K562 (cell line): ENCODE measurements around the gene COL4A2. TPM values are rescaled to one million over a fixed set of nuclear protein-coding genes. Genes with fewer than 3 reads are reported as not detected.

Experiments used
- ATAC-seq: fragments of 200-7000 bp; cut with Tn5 transposase; 3 replicates; pipeline ENCODE4 v1.9.1; 2020; ENCODE audit warnings: moderate library complexity
- BruUV-seq: library from RNA; stranded (reverse); fragments of 400-500 nt; replicated peaks from 2 replicates; lab custom pipeline; 2021; lab: Mats Ljungman, UMichigan
- CTCF ChIA-PET: fragments of 300-600 bp; formaldehyde crosslinking; extraction: SDS; loops from one replicate; lab custom pipeline; 2021; ENCODE audit warnings: low intra/inter-chr PET ratio; lab: Yijun Ruan, JAX
- POLR2A ChIA-PET: fragments of 300-600, 350-650 bp; sonication (Branson Sonifier 250); formaldehyde crosslinking; extraction: SDS; loops from one replicate; lab custom pipeline; 2021; ENCODE audit warnings: antibody characterized with exemption, inconsistent platforms; lab: Yijun Ruan, JAX
- DNase-seq, 4 experiments: peaks; one replicate each; pipeline versions ENCODE4 v3.0.0 to v3.0.0-alpha.2; 2011 to 2018; ENCODE audit warnings: low spot score in 3 of 4, mixed read lengths in 3 of 4; ENCODE audit errors: extremely low read depth in 1 of 4
- FAIRE-seq: peaks from 2 replicates; lab custom pipeline; 2011; peaks lifted over from hg19 to GRCh38; lab: Jason Lieb, UNC
- H2AFZ ChIP-seq: 2 replicates; pipeline ENCODE4 v1.6.0; 2011; ENCODE audit warnings: low read depth, low read length, control low read depth, inconsistent platforms
- H3K27ac ChIP-seq: fragments of 200-600 bp; 3 replicates; pipeline ENCODE4 v1.8.0; 2011; ENCODE audit warnings: low read depth, mild to moderate bottlenecking, control low read depth, inconsistent platforms, low read length, moderate library complexity, mixed read lengths; ENCODE audit errors: extremely low read depth
- H3K27me3 ChIP-seq, 2 experiments: fragments of 300-600 bp in 1 of 2; 2 replicates in 1 of 2; 3 replicates in 1 of 2; pipeline versions ENCODE4 v1.6.0 to v1.8.0; 2011; ENCODE audit warnings: inconsistent platforms in 2 of 2, low read length in 2 of 2, mild to moderate bottlenecking in 1 of 2, mixed read lengths in 1 of 2, moderate library complexity in 1 of 2; ENCODE audit not compliant: control insufficient read depth in 2 of 2, insufficient read depth in 2 of 2
- H3K36me3 ChIP-seq: fragments of 300-600 bp; 3 replicates; pipeline ENCODE4 v1.8.0; 2011; ENCODE audit warnings: mild to moderate bottlenecking, low read length, inconsistent platforms; ENCODE audit not compliant: control insufficient read depth, insufficient read depth
- H3K4me1 ChIP-seq, 2 experiments: fragments of 200-600 bp in 1 of 2; replicated peaks in 1 of 2; 2 replicates in 1 of 2; 3 replicates in 1 of 2; pipeline versions ENCODE4 v1.5.1 to v1.8.0; 2011; ENCODE audit warnings: inconsistent platforms in 2 of 2, low read length in 2 of 2, mild to moderate bottlenecking in 1 of 2, mixed read lengths in 1 of 2, moderate library complexity in 1 of 2; ENCODE audit not compliant: control insufficient read depth in 2 of 2, insufficient read depth in 2 of 2
- H3K4me2 ChIP-seq: 2 replicates; pipeline ENCODE4 v1.6.1; 2011; ENCODE audit warnings: low read length, control low read depth, inconsistent platforms, mixed read lengths; ENCODE audit not compliant: insufficient read depth
- H3K4me3 ChIP-seq: fragments of 200-600 bp; sonication (generic), shearing (Covaris generic); 2 replicates; pipeline ENCODE4 v1.5.1; 2016; ENCODE audit warnings: control low read depth, inconsistent platforms
- H3K79me2 ChIP-seq: fragments of 200-600 bp; 3 replicates; pipeline ENCODE4 v1.8.0; 2011; ENCODE audit warnings: low read length, inconsistent platforms; ENCODE audit not compliant: control insufficient read depth, insufficient read depth
- H3K9ac ChIP-seq, 2 experiments: 2 replicates each; pipeline versions ENCODE4 v1.6.0 to v1.6.1; 2011; ENCODE audit warnings: low read depth in 2 of 2, low read length in 2 of 2, control low read depth in 1 of 2, inconsistent platforms in 1 of 2, mild to moderate bottlenecking in 1 of 2, mixed read lengths in 1 of 2; ENCODE audit not compliant: insufficient read depth in 1 of 2
- H3K9me1 ChIP-seq: one replicate; pipeline ENCODE4 v1.6.0; 2011; ENCODE audit warnings: inconsistent platforms, mild to moderate bottlenecking, low read length, moderate library complexity; ENCODE audit not compliant: control insufficient read depth, insufficient read depth
- H3K9me3 ChIP-seq: replicated peaks from 2 replicates; pipeline ENCODE4 v1.5.1; 2011; ENCODE audit warnings: low read depth, low read length, inconsistent platforms; ENCODE audit not compliant: control insufficient read depth, insufficient read depth
- H4K20me1 ChIP-seq: replicated peaks from 2 replicates; pipeline ENCODE4 v1.6.1; 2011; ENCODE audit warnings: low read length, inconsistent platforms, mixed read lengths; ENCODE audit not compliant: control insufficient read depth, insufficient read depth
- CBFB ChIP-seq: sonication (generic); formaldehyde crosslinking; IDR thresholded peaks from 2 replicates; pipeline ENCODE4 v1.4.0; 2020; ENCODE audit warnings: mild to moderate bottlenecking, missing genetic modification reagents
- ZBTB17 ChIP-seq: fragments of 450-650 bp; formaldehyde crosslinking; IDR thresholded peaks from 2 replicates; pipeline ENCODE4 v1.4.0; 2020; ENCODE audit warnings: mild to moderate bottlenecking
- ZNF431 ChIP-seq: sonication (generic); formaldehyde crosslinking; IDR thresholded peaks from 2 replicates; pipeline ENCODE4 v1.8.0; 2022; ENCODE audit warnings: mild to moderate bottlenecking, missing genetic modification reagents
- ZNF696 ChIP-seq: fragments of 250-450 bp; sonication (Bioruptor Pico); conservative IDR thresholded peaks from 2 replicates; pipeline ENCODE4 v1.4.0; 2020; ENCODE audit warnings: mild to moderate bottlenecking, moderate library complexity
- ZNF717 ChIP-seq: fragments of 250-450 bp; sonication (Bioruptor Pico); IDR thresholded peaks from 2 replicates; pipeline ENCODE4 v1.5.0; 2021
- WGBS: fragments of 100-300 bp; shearing (Covaris generic); methylation state at CpG from one replicate; pipeline ENCODE4 v1.1.6; 2016; ENCODE audit warnings: low coverage, mixed read lengths; ENCODE audit not compliant: insufficient coverage; ENCODE audit errors: missing lambda C conversion rate; 5-methylcytosine and 5-hydroxymethylcytosine counted together
- in situ Hi-C: fragments of 300-500 bp; cut with MboI; formaldehyde crosslinking; loops from 4 replicates; pipeline ENCODE4 v1.15.0; 2018; ENCODE audit warnings: inconsistent platforms, mixed read lengths
- intact Hi-C: fragments of 100-400 bp; cut with micrococcal nuclease; formaldehyde crosslinking; loops from 2 replicates; pipeline ENCODE4 v1.14.2; 2022
- polyA plus RNA-seq, 8 experiments: library from polyadenylated mRNA; depleted of rRNA in 4 of 8; stranded (reverse) in 5 of 8; unstranded in 3 of 8; fragments of >200 nt; fragmentation: Nextera tagmentation in 2 of 8; fragmentation: Illumina TruSeq in 1 of 8; extraction: Ambion mirVana in 2 of 8; extraction: Trizol in 1 of 8; gene quantifications; 2 replicates each; pipeline versions ENCODE4 v1.2.1 to v1.2.3, GENCODE V29; 2011 to 2014; ENCODE audit warnings: inconsistent platforms in 1 of 8, missing spikeins in 1 of 8
- total RNA-seq, 7 experiments: library from RNA; depleted of rRNA in 6 of 7; stranded (reverse); fragments of >200 nt in 6 of 7; fragmentation: Illumina TruSeq in 2 of 7; extraction: Trizol in 2 of 7; gene quantifications; 2 replicates each; pipeline versions ENCODE4 v1.2.1 to v1.2.3, GENCODE V29; 2011 to 2021; ENCODE audit warnings: low replicate concordance in 1 of 7
- TF ChIP-seq, protein P1 (sequence below): sonication (generic); formaldehyde crosslinking; IDR thresholded peaks from 2 replicates; pipeline ENCODE4 v1.8.0; 2022; ENCODE audit warnings: mild to moderate bottlenecking, missing genetic modification reagents
- TF ChIP-seq, protein P2 (sequence below): sonication (generic); formaldehyde crosslinking; IDR thresholded peaks from 2 replicates; pipeline ENCODE4 v1.9.0; 2022; ENCODE audit warnings: mild to moderate bottlenecking, missing genetic modification reagents

The COL4A2 gene
- total and polyA plus RNA-seq, 9 of the 15 experiments (the other 6 are each of a cell fraction or from before 2014, with no cell fraction given): 0.13 to 15.2 (median 8.1) TPM

DNA sequence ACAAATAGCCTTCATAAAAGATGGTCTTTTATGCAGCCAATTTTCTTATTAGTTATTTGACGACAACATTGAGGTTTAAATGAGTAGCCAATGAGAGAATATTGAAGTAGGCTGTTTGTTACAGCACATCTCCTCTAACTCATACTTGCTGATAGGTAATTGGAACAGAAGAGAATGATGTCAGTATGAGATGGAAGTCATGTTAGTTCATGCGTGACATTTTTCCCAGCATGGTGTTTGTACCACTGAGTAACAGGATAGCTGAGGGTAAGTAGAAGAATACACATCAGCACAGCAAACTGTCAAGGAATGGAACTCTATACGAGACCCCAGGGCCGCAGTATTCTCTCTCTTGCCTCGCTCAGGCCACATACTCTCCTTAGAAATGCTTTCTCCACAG, 37.2 kb downstream of the COL4A2 start:
- Histone ChIP-seq H3K4me1 (no peaks in the 10 kb centered on the region), H3K27ac (no peak overlapping the region), H4K20me1 (no peaks in the 10 kb centered on the region), H3K4me2 (no peak overlapping the region)
- CTCF ChIA-PET: no interaction called here
- in situ Hi-C loops: no loop called here
- WGBS: 2% methylated on average over 5 of the region's 5 CpGs
- TF ChIP-seq CBFB (CRISPR knock-in tag) (no peak), ZNF696 (CRISPR knock-in tag) (no peak), ZNF717 (no peak), ZBTB17 (CRISPR knock-in tag) (no peak), ZNF431 (no peak)
- TF ChIP-seq, protein P1, sequence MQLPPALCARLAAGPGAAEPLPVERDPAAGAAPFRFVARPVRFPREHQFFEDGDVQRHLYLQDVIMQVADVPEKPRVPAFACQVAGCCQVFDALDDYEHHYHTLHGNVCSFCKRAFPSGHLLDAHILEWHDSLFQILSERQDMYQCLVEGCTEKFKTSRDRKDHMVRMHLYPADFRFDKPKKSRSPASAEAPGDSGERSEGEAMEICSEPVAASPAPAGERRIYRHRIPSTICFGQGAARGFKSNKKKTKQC (CRISPR knock-in tag): no peak
- TF ChIP-seq, protein P2, sequence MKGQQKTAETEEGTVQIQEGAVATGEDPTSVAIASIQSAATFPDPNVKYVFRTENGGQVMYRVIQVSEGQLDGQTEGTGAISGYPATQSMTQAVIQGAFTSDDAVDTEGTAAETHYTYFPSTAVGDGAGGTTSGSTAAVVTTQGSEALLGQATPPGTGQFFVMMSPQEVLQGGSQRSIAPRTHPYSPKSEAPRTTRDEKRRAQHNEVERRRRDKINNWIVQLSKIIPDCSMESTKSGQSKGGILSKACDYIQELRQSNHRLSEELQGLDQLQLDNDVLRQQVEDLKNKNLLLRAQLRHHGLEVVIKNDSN (CRISPR knock-in tag): no peak
- TF ChIP-seq, all 486 proteins: peak for 0
- Histone ChIP-seq H3K9me3 (no peaks in the 10 kb centered on the region), H3K9ac (no peak overlapping the region), H2AFZ (no peak overlapping the region), H3K36me3 (no peaks in the 10 kb centered on the region), H3K4me3 (no peak overlapping the region), H3K79me2 (no peaks in the 10 kb centered on the region), H3K9me1 (no peaks in the 10 kb centered on the region), H3K27me3 (peaks cover 0 to 55% of the 10 kb centered on the region in 2 experiments)
- POLR2A ChIA-PET: no interaction called here
- BruUV-seq: no TSS peak
- FAIRE-seq: no peak
- no peak for ATAC-seq
- intact Hi-C loops: no loop called here
- DNase-seq: no peak
